Neural crest cell (in vitro differentiated cells): ENCODE measurements around the gene TMEM151B. TPM values are rescaled to one million over a fixed set of nuclear protein-coding genes. Genes with fewer than 3 reads are reported as not detected.

Source experiments
- DNase-seq: peaks from one replicate; pipeline ENCODE4 v3.0.0; 2021; ENCODE audit warnings: low read depth, mixed read lengths, low spot score
- H3K27ac Mint-ChIP-seq: one replicate; pipeline ENCODE4 v1.8.0; 2021; ENCODE audit warnings: mild to moderate bottlenecking, mixed read lengths; ENCODE audit not compliant: unreplicated experiment
- H3K27me3 Mint-ChIP-seq: 2 replicates; pipeline ENCODE4 v1.8.0; 2021; ENCODE audit warnings: low read depth, mild to moderate bottlenecking, mixed read lengths
- H3K36me3 Mint-ChIP-seq: 2 replicates; pipeline ENCODE4 v1.8.0; 2021; ENCODE audit warnings: low read depth, mild to moderate bottlenecking, mixed read lengths
- H3K4me1 Mint-ChIP-seq: 2 replicates; pipeline ENCODE4 v1.8.0; 2021; ENCODE audit warnings: mixed read lengths
- H3K4me3 Mint-ChIP-seq: one replicate; pipeline ENCODE4 v1.8.0; 2021; ENCODE audit warnings: mild to moderate bottlenecking, mixed read lengths
- H3K9me3 Mint-ChIP-seq: 2 replicates; pipeline ENCODE4 v1.8.0; 2021; ENCODE audit warnings: mixed read lengths
- CTCF ChIP-seq: fragments of 200-600 bp; sonication (generic); conservative IDR thresholded peaks from 2 replicates; pipeline ENCODE4 v1.5.0; 2021; ENCODE audit warnings: antibody characterized with exemption, mild to moderate bottlenecking
- total RNA-seq: library from RNA; stranded (reverse); gene quantifications from 2 replicates; pipeline ENCODE4 v1.2.1, GENCODE V29; 2021

TMEM151B gene
- total RNA-seq, 1 donor from 2014 or later: 21.2 TPM

DNA sequence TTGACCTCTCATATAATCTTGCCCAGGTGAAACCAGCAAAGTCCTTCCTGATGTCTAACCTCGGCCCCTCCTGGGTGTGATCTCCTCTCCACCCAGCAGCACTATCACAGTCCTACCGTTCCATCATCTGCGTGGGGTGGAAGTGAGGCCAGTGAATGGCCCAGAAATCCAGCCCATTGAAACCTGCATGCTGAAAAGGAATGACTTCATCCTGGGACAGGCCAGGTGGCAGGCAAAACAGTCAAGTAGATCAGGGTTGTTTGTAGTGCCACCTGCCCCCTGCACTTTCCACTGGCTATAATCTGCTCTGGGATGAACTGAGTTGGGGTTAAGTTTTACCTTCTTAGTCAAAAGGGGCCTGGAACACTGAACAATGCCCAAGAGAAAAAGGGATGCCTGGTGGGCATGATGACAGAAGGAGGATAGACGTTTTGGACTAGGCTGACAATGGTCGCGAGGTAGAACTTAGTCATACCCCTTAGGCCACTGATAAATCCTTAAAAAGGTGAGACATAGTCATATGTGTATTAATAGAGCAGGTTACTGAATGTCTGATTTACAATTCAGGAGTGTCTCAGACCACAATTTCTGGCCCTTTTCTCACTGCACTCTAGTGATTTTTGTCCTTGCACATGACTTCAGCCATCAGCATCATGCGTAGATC lies 31.4 kb upstream of the TMEM151B start:
- Mint-ChIP-seq H3K9me3 (no peaks in the 10 kb centered on the region), H3K27me3 (no peaks in the 10 kb centered on the region), H3K4me3 (peak overlapping the region; percentile 27), H3K27ac (no peak overlapping the region), H3K36me3 (no peaks in the 10 kb centered on the region), H3K4me1 (peaks cover 33% of the 10 kb centered on the region)
- TF ChIP-seq CTCF: no peak
- no peak for DNase-seq

GRCh38 chr6:44243345-44243744 lies 26.9 kb upstream of the TMEM151B start:
- TF ChIP-seq CTCF: no peak
- Mint-ChIP-seq H3K4me3 (peak overlapping the region; percentile 76), H3K4me1 (peaks cover 26% of the 10 kb centered on the region), H3K36me3 (peaks cover 11% of the 10 kb centered on the region), H3K27me3 (peaks cover 14% of the 10 kb centered on the region), H3K9me3 (no peaks in the 10 kb centered on the region), H3K27ac (no peak overlapping the region)
- DNase-seq: no peak

GRCh38 chr6:44245391-44245911 lies 24.8 kb upstream of the TMEM151B start:
- DNase-seq: no peak
- Mint-ChIP-seq H3K27me3 (peaks cover 14% of the 10 kb centered on the region), H3K9me3 (no peaks in the 10 kb centered on the region), H3K36me3 (peaks cover 27% of the 10 kb centered on the region), H3K4me1 (peaks cover 43% of the 10 kb centered on the region), H3K27ac (peak overlapping the region; percentile 20), H3K4me3 (peak overlapping the region; percentile 100)
- no peak for TF ChIP-seq CTCF

DNA sequence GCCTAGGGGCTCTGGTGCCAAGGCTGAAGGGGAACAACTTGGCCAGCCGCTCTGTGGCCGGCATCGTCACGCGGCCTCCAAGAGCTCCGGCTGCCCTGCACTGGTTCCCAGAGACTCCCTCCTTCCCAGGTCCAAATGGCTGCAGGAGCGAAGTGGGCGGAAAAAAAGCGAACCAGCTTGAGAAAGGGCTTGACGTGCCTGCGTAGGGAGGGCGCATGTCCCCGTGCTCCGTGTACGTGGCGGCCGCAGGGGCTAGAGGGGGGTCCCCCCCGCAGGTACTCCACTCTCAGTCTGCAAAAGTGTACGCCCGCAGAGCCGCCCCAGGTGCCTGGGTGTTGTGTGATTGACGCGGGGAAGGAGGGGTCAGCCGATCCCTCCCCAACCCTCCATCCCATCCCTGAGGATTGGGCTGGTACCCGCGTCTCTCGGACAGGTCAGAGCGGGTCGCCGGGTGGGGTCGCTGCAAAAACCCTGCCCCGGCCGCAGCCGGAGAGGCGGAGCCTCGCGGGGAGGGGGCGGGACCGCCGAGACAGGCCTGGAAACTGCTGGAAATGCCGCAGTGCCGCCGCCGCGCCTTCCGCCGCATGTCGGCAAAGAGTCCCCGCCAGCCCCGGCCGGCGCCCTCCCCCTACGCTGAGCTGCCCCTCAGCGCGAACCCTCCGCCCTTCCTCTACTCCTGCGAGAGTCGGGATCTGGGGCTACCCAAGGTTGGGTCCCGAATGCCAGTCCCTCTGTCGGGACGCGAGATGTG lies 24.2 kb upstream of the TMEM151B start:
- peak overlapping the region; percentile 100 for H3K4me3 Mint-ChIP-seq
- peaks cover 47% of the 10 kb centered on the region for H3K4me1 Mint-ChIP-seq
- peaks cover 29% of the 10 kb centered on the region for H3K36me3 Mint-ChIP-seq
- TF ChIP-seq CTCF: no peak
- H3K27me3 Mint-ChIP-seq: peaks cover 14% of the 10 kb centered on the region
- no peaks in the 10 kb centered on the region for H3K9me3 Mint-ChIP-seq
- DNase-seq: peak; percentile 91
- H3K27ac Mint-ChIP-seq: peak overlapping the region; percentile 99

DNA sequence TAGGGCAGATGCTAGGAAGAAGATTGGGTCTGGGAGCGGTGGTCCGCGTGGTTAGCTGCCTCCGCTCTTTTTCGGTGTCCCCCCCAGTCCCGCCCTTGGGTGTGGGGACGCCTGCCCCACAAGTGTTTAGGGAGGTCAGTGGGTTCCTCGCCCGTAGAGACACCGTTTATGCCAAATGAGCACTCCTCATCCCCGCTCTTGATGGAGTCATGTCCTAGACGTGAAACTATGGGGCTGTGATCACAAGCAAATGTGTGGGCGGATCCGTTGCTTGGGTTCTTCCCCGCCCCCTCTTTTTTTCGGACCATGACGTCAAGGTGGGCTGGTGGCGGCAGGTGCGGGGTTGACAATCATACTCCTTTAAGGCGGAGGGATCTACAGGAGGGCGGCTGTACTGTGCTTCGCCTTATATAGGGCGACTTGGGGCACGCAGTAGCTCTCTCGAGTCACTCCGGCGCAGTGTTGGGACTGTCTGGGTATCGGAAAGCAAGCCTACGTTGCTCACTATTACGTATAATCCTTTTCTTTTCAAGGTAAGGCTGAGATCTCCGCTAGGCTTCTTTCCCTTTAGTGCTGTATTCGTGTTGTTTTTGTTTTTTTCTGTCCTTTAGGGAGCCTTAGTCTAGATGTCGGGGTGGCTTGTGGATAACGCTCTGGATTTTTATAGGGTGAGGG lies 23.4 kb upstream of the TMEM151B start, which contains the start of gene HSP90AB1:
TSS of gene HSP90AB1 (plus strand) at position 439 of the 675 bp plus-strand sequence. CDS start 1,529 bp downstream, outside the sequence.
- H3K4me3 Mint-ChIP-seq: peak within 1 kb of the TSS; percentile 100
- DNase-seq: peak; percentile 92
- no peak for TF ChIP-seq CTCF
- peaks cover 35% of the 10 kb centered on the region for H3K36me3 Mint-ChIP-seq
- peaks cover 54% of the 10 kb centered on the region for H3K4me1 Mint-ChIP-seq
- peak within 1 kb of the TSS; percentile 99 for H3K27ac Mint-ChIP-seq
- H3K9me3 Mint-ChIP-seq: no peaks in the 10 kb centered on the region
- H3K27me3 Mint-ChIP-seq: peaks cover 14% of the 10 kb centered on the region
